Glomerular visceral epithelial cell (primary cell): ENCODE results near the gene SNRNP200.
A peak's percentile ranks its signal among the peaks of the same experiment; 100 is the strongest.
"Not testable (repeated sequence)": the region's sequence is repeated elsewhere in the genome, so short reads cannot be mapped to it uniquely, and the experiment has no call there.

Experiments
- DNase-seq: peaks from one replicate; pipeline ENCODE4 v3.0.0-alpha.2; 2016; ENCODE audit errors: extremely low spot score

The SNRNP200 gene

GRCh38 chr2:96325041-96325883 lies 19.9 kb upstream of the SNRNP200 start, which contains the start of gene ITPRIPL1:
ITPRIPL1 (plus strand) TSS chr2:96325317; CDS start chr2:96325840, 523 bp downstream.
- no peak for DNase-seq

- DNase-seq = no peak
These were observed 19.3 kb upstream of the SNRNP200 start for GRCh38 chr2:96324721-96325040.

- no peak for DNase-seq
These were observed 18.5 kb upstream of the SNRNP200 start for GRCh38 chr2:96323849-96324248.

- DNase-seq = peak; percentile 21
These were observed 15.6 kb upstream of the SNRNP200 start for GRCh38 chr2:96320728-96321622.

- no peak for DNase-seq
These were observed 15.0 kb upstream of the SNRNP200 start for GRCh38 chr2:96320326-96320725.

- no peak for DNase-seq
These were observed 14.1 kb upstream of the SNRNP200 start for GRCh38 chr2:96319396-96319795.

GRCh38 chr2:96318723-96319122 lies 13.4 kb upstream of the SNRNP200 start:
- DNase-seq = no peak

- no peak for DNase-seq
These were observed 12.2 kb upstream of the SNRNP200 start for GRCh38 chr2:96317584-96317997.

- DNase-seq = no peak
These were observed 11.7 kb upstream of the SNRNP200 start for GRCh38 chr2:96316999-96317398.

GRCh38 chr2:96315400-96316071 lies 10.2 kb upstream of the SNRNP200 start:
- peak; percentile 60 for DNase-seq

GRCh38 chr2:96315005-96315399 lies 9.7 kb upstream of the SNRNP200 start:
- DNase-seq = no peak

- no peak for DNase-seq
These were observed 2.9 kb upstream of the SNRNP200 start for GRCh38 chr2:96308248-96308647.

GRCh38 chr2:96306370-96306769 lies 1.0 kb upstream of the SNRNP200 start:
- no peak for DNase-seq

- no peak for DNase-seq
These were observed 598 bp upstream of the SNRNP200 start for GRCh38 chr2:96305979-96306308.

GRCh38 chr2:96304606-96305005 lies 740 bp downstream of the SNRNP200 start:
- DNase-seq = no peak

- DNase-seq = no peak
These were observed 3.5 kb downstream of the SNRNP200 start for GRCh38 chr2:96301865-96302264.

- DNase-seq = no peak
These were observed 8.4 kb downstream of the SNRNP200 start for GRCh38 chr2:96296925-96297324.

- not testable (repeated sequence) for DNase-seq
These were observed 11.1 kb downstream of the SNRNP200 start for GRCh38 chr2:96294271-96294670.

- no peak for DNase-seq
These were observed 13.6 kb downstream of the SNRNP200 start for GRCh38 chr2:96291751-96292150.

GRCh38 chr2:96287273-96287856 lies 18.0 kb downstream of the SNRNP200 start:
- no peak for DNase-seq

GRCh38 chr2:96276787-96277499 lies 28.4 kb downstream of the SNRNP200 start:
- no peak for DNase-seq
